HEK293 (cell line): Measurements from ENCODE around the gene DHX16.

ENCODE experiments used
- CTCF ChIP-seq: fragments of 450-650 bp; formaldehyde crosslinking; IDR thresholded peaks from 2 replicates; pipeline ENCODE4 v1.5.1; 2016; ENCODE audit warnings: missing biosample characterization, missing genetic modification characterization
- HIC1 ChIP-seq: fragments of 450-650 bp; formaldehyde crosslinking; IDR thresholded peaks from 2 replicates; pipeline ENCODE4 v1.5.1; 2016; ENCODE audit warnings: missing biosample characterization, missing genetic modification characterization
- KLF7 ChIP-seq: fragments of 450-650 bp; formaldehyde crosslinking; IDR thresholded peaks from 2 replicates; pipeline ENCODE4 v1.5.1; 2016; ENCODE audit warnings: missing biosample characterization, missing genetic modification characterization, borderline replicate concordance
- KLF8 ChIP-seq: fragments of 450-650 bp; formaldehyde crosslinking; IDR thresholded peaks from 2 replicates; pipeline ENCODE4 v1.5.1; 2016; ENCODE audit warnings: missing biosample characterization, missing genetic modification characterization
- PRDM2 ChIP-seq: fragments of 450-650 bp; formaldehyde crosslinking; IDR thresholded peaks from 2 replicates; pipeline ENCODE4 v1.5.1; 2016; ENCODE audit warnings: missing biosample characterization, missing genetic modification characterization, borderline replicate concordance
- REPIN1 ChIP-seq: fragments of 450-650 bp; formaldehyde crosslinking; IDR thresholded peaks from 2 replicates; pipeline ENCODE4 v1.5.1; 2017; ENCODE audit warnings: missing biosample characterization, missing genetic modification characterization, low read depth
- REST ChIP-seq: fragments of 450-650 bp; formaldehyde crosslinking; IDR thresholded peaks from 2 replicates; pipeline ENCODE4 v1.5.1; 2016; ENCODE audit warnings: missing biosample characterization, missing genetic modification characterization
- ZBTB1 ChIP-seq: fragments of 450-650 bp; formaldehyde crosslinking; IDR thresholded peaks from 2 replicates; pipeline ENCODE4 v1.5.1; 2016; ENCODE audit warnings: missing biosample characterization, missing genetic modification characterization
- ZBTB21 ChIP-seq: fragments of 450-650 bp; formaldehyde crosslinking; IDR thresholded peaks from 2 replicates; pipeline ENCODE4 v1.5.1; 2017; ENCODE audit warnings: missing biosample characterization, missing genetic modification characterization
- ZBTB48 ChIP-seq: fragments of 450-650 bp; formaldehyde crosslinking; IDR thresholded peaks from 2 replicates; pipeline ENCODE4 v1.5.1; 2016; ENCODE audit warnings: missing biosample characterization, missing genetic modification characterization
- ZFP41 ChIP-seq: fragments of 450-650 bp; formaldehyde crosslinking; IDR thresholded peaks from 2 replicates; pipeline ENCODE4 v1.5.1; 2016; ENCODE audit warnings: missing biosample characterization, missing genetic modification characterization, borderline replicate concordance
- ZNF10 ChIP-seq: fragments of 450-650 bp; formaldehyde crosslinking; IDR thresholded peaks from 2 replicates; pipeline ENCODE4 v1.5.1; 2017; ENCODE audit warnings: missing biosample characterization, missing genetic modification characterization
- ZNF16 ChIP-seq: fragments of 450-650 bp; formaldehyde crosslinking; IDR thresholded peaks from 2 replicates; pipeline ENCODE4 v1.5.1; 2016; ENCODE audit warnings: low read depth, missing biosample characterization, missing genetic modification characterization
- ZNF211 ChIP-seq: fragments of 450-650 bp; formaldehyde crosslinking; IDR thresholded peaks from 2 replicates; pipeline ENCODE4 v1.5.1; 2016; ENCODE audit warnings: low read depth, missing biosample characterization, missing genetic modification characterization
- ZNF223 ChIP-seq: fragments of 450-650 bp; formaldehyde crosslinking; IDR thresholded peaks from 2 replicates; pipeline ENCODE4 v1.5.1; 2016; ENCODE audit warnings: missing biosample characterization, missing genetic modification characterization
- ZNF292 ChIP-seq: fragments of 450-650 bp; formaldehyde crosslinking; IDR thresholded peaks from 2 replicates; pipeline ENCODE4 v1.5.1; 2016; ENCODE audit warnings: low read depth, missing biosample characterization, missing genetic modification characterization, borderline replicate concordance
- ZNF391 ChIP-seq: fragments of 450-650 bp; formaldehyde crosslinking; IDR thresholded peaks from 2 replicates; pipeline ENCODE4 v1.5.1; 2016; ENCODE audit warnings: low read depth, missing biosample characterization, missing genetic modification characterization, borderline replicate concordance
- ZNF394 ChIP-seq: fragments of 450-650 bp; formaldehyde crosslinking; IDR thresholded peaks from 2 replicates; pipeline ENCODE4 v1.5.1; 2016; ENCODE audit warnings: missing biosample characterization, missing genetic modification characterization, mild to moderate bottlenecking, moderate library complexity, borderline replicate concordance
- ZNF398 ChIP-seq: fragments of 450-650 bp; formaldehyde crosslinking; IDR thresholded peaks from 2 replicates; pipeline ENCODE4 v1.5.1; 2017; ENCODE audit warnings: missing biosample characterization, missing genetic modification characterization
- ZNF514 ChIP-seq: fragments of 450-650 bp; formaldehyde crosslinking; IDR thresholded peaks from 2 replicates; pipeline ENCODE4 v1.5.1; 2016; ENCODE audit warnings: missing biosample characterization, missing genetic modification characterization
- ZNF610 ChIP-seq: fragments of 450-650 bp; formaldehyde crosslinking; IDR thresholded peaks from 2 replicates; pipeline ENCODE4 v1.5.1; 2016; ENCODE audit warnings: missing biosample characterization, missing genetic modification characterization, borderline replicate concordance
- ZNF654 ChIP-seq: fragments of 450-650 bp; formaldehyde crosslinking; IDR thresholded peaks from 2 replicates; pipeline ENCODE4 v1.5.1; 2016; ENCODE audit warnings: low read depth, missing biosample characterization, missing genetic modification characterization
- ZNF707 ChIP-seq: fragments of 450-650 bp; formaldehyde crosslinking; IDR thresholded peaks from 2 replicates; pipeline ENCODE4 v1.5.1; 2016; ENCODE audit warnings: missing biosample characterization, missing genetic modification characterization

DHX16 gene

GRCh38 chr6:30721198-30722024 lies 48.6 kb upstream of the DHX16 start (continued):
- TF ChIP-seq CTCF (tag by site-specific recombination) (peak; percentile 60), ZNF10 (no peak), ZNF514 (tag by site-specific recombination) (no peak), ZBTB21 (tag by site-specific recombination) (peak; percentile 40; the same call in 1 of the 2 replicates), ZNF654 (tag by site-specific recombination) (no peak), KLF7 (tag by site-specific recombination) (peak; percentile 83), HIC1 (tag by site-specific recombination) (peak; percentile 56), ZNF707 (no peak), ZNF391 (no peak), REPIN1 (tag by site-specific recombination) (peak; percentile 34; the same call in 1 of the 2 replicates), ZNF16 (no peak), ZFP41 (tag by site-specific recombination) (no peak), KLF8 (peak; percentile 82), PRDM2 (tag by site-specific recombination) (no peak; the same call in 1 of the 2 replicates), ZNF292 (no peak), ZNF211 (no peak), ZBTB1 (tag by site-specific recombination) (no peak), ZNF394 (tag by site-specific recombination) (no peak), ZNF223 (tag by site-specific recombination) (no peak), ZNF398 (tag by site-specific recombination) (no peak), REST (tag by site-specific recombination) (no peak), ZBTB48 (no peak; the same call in 1 of the 2 replicates), ZNF610 (tag by site-specific recombination) (peak; percentile 28; the same call in 1 of the 2 replicates)
